Activated CD4-positive, alpha-beta T cell treated with anti-CD3 and anti-CD28 coated beads, Interleukin-2, amount 10 ng/mL, durations not matched to agents 24 days and 14 days (primary cell): ENCODE data around the gene CUX1. TPM values are rescaled to one million over a fixed set of nuclear protein-coding genes. Genes with fewer than 3 reads are reported as not detected.
"Not testable (repeated sequence)": the region's sequence is repeated elsewhere in the genome, so short reads cannot be mapped to it uniquely, and the experiment has no call there.

ENCODE experiments used
- DNase-seq: peaks from one replicate; pipeline ENCODE4 v3.0.0; 2022
- H3K27ac Mint-ChIP-seq: one replicate; pipeline ENCODE4 v1.8.0; 2022; ENCODE audit warnings: mild to moderate bottlenecking, mixed read lengths
- H3K27me3 Mint-ChIP-seq: one replicate; pipeline ENCODE4 v1.8.0; 2022; ENCODE audit warnings: mixed read lengths
- H3K36me3 Mint-ChIP-seq: one replicate; pipeline ENCODE4 v1.8.0; 2022; ENCODE audit warnings: low read depth, mild to moderate bottlenecking, mixed read lengths
- H3K4me1 Mint-ChIP-seq: one replicate; pipeline ENCODE4 v1.8.0; 2021; ENCODE audit warnings: mixed read lengths
- H3K4me3 Mint-ChIP-seq: one replicate; pipeline ENCODE4 v1.8.0; 2022; ENCODE audit warnings: mild to moderate bottlenecking, moderate library complexity, mixed read lengths
- H3K9me3 Mint-ChIP-seq: one replicate; pipeline ENCODE4 v1.8.0; 2021; ENCODE audit warnings: mixed read lengths
- intact Hi-C: fragments of 100-400 bp; cut with micrococcal nuclease; formaldehyde crosslinking; loops from one replicate; pipeline ENCODE4 v1.15.1; 2023
- total RNA-seq: library from RNA; stranded (reverse); gene quantifications from 2 replicates; pipeline ENCODE4 v1.2.3, GENCODE V29; 2022

The CUX1 gene
- total RNA-seq, 1 donor from 2014 or later, result 31.5 TPM

GRCh38 chr7:101843293-101844271, 26.2 kb downstream of the CUX1 start:
- Mint-ChIP-seq H3K27me3 (no peaks in the 10 kb centered on the region), H3K9me3 (peaks cover 3% of the 10 kb centered on the region), H3K36me3 (peaks cover 2% of the 10 kb centered on the region), H3K4me3 (no peak overlapping the region), H3K27ac (no peak overlapping the region), H3K4me1 (peaks cover 4% of the 10 kb centered on the region)
- intact Hi-C loops, result no loop called here
- DNase-seq, result no peak

- no peak overlapping the region for H3K27ac Mint-ChIP-seq
- no peaks in the 10 kb centered on the region for H3K27me3 Mint-ChIP-seq
- intact Hi-C loops, result no loop called here
- H3K4me1 Mint-ChIP-seq, result peaks cover 4% of the 10 kb centered on the region
- no peak overlapping the region for H3K4me3 Mint-ChIP-seq
- peaks cover 3% of the 10 kb centered on the region for H3K9me3 Mint-ChIP-seq
- no peak for DNase-seq
- H3K36me3 Mint-ChIP-seq, result peaks cover 2% of the 10 kb centered on the region
Measured at GRCh38 chr7:101845974-101846373, 28.5 kb downstream of the CUX1 start.

GRCh38 chr7:101846800-101847538, 29.5 kb downstream of the CUX1 start:
- no peak for DNase-seq

GRCh38 chr7:101848208-101848951, 31.0 kb downstream of the CUX1 start:
- intact Hi-C loops, result no loop called here
- no peaks in the 10 kb centered on the region for H3K27me3 Mint-ChIP-seq
- peaks cover 2% of the 10 kb centered on the region for H3K36me3 Mint-ChIP-seq
- no peak overlapping the region for H3K4me3 Mint-ChIP-seq
- DNase-seq, result no peak
- H3K27ac Mint-ChIP-seq, result no peak overlapping the region
- peaks cover 4% of the 10 kb centered on the region for H3K4me1 Mint-ChIP-seq
- peaks cover 3% of the 10 kb centered on the region for H3K9me3 Mint-ChIP-seq

More at GRCh38 chr7:101846800-101847538, 29.5 kb downstream of the CUX1 start:
- Mint-ChIP-seq H3K27ac (no peak overlapping the region), H3K27me3 (no peaks in the 10 kb centered on the region), H3K36me3 (peaks cover 2% of the 10 kb centered on the region), H3K4me1 (peaks cover 4% of the 10 kb centered on the region), H3K9me3 (peaks cover 3% of the 10 kb centered on the region), H3K4me3 (no peak overlapping the region)
- intact Hi-C loops, result no loop called here

- H3K27me3 Mint-ChIP-seq, H3K4me3 Mint-ChIP-seq, DNase-seq, H3K4me1 Mint-ChIP-seq, H3K27ac Mint-ChIP-seq, H3K9me3 Mint-ChIP-seq, H3K36me3 Mint-ChIP-seq, intact Hi-C loops: not testable (repeated sequence)
Measured at GRCh38 chr7:101849314-101849713, 31.9 kb downstream of the CUX1 start.

- DNase-seq, H3K9me3 Mint-ChIP-seq, H3K36me3 Mint-ChIP-seq, H3K27me3 Mint-ChIP-seq, H3K4me3 Mint-ChIP-seq, H3K27ac Mint-ChIP-seq, intact Hi-C loops: not testable (repeated sequence)
- H3K4me1 Mint-ChIP-seq, result peaks cover 26% of the 10 kb centered on the region
Measured at GRCh38 chr7:101852364-101852763, 34.9 kb downstream of the CUX1 start.

- Mint-ChIP-seq H3K4me1 (peaks cover 28% of the 10 kb centered on the region), H3K9me3 (no peaks in the 10 kb centered on the region), H3K4me3 (no peak overlapping the region), H3K27ac (no peak overlapping the region), H3K36me3 (no peaks in the 10 kb centered on the region), H3K27me3 (no peaks in the 10 kb centered on the region)
- intact Hi-C loops, result no loop called here
- no peak for DNase-seq
Measured at GRCh38 chr7:101853684-101854083, 36.3 kb downstream of the CUX1 start.

- Mint-ChIP-seq H3K36me3 (no peaks in the 10 kb centered on the region), H3K9me3 (no peaks in the 10 kb centered on the region), H3K4me3 (no peak overlapping the region), H3K4me1 (peaks cover 28% of the 10 kb centered on the region), H3K27me3 (no peaks in the 10 kb centered on the region), H3K27ac (no peak overlapping the region)
- intact Hi-C loops, result no loop called here
- DNase-seq, result no peak
Measured at GRCh38 chr7:101854084-101854865, 36.8 kb downstream of the CUX1 start.

GRCh38 chr7:101856473-101857357, 39.3 kb downstream of the CUX1 start:
- no peaks in the 10 kb centered on the region for H3K27me3 Mint-ChIP-seq
- no peaks in the 10 kb centered on the region for H3K9me3 Mint-ChIP-seq
- H3K27ac Mint-ChIP-seq, result peak overlapping the region; percentile 97
- peak overlapping the region; percentile 90 for H3K4me3 Mint-ChIP-seq
- intact Hi-C loops, result loop anchor here (1.0 to 5.0 kb wide), 3 partner anchors 41 to 168 kb away; no protein-coding TSS in a partner anchor
- peaks cover 28% of the 10 kb centered on the region for H3K4me1 Mint-ChIP-seq
- no peaks in the 10 kb centered on the region for H3K36me3 Mint-ChIP-seq
- peak; percentile 93 for DNase-seq

- intact Hi-C loops, result loop anchor here (5.0 kb wide), 1 partner anchor 115 kb away; no protein-coding TSS in a partner anchor
- no peaks in the 10 kb centered on the region for H3K27me3 Mint-ChIP-seq
- no peaks in the 10 kb centered on the region for H3K36me3 Mint-ChIP-seq
- H3K4me3 Mint-ChIP-seq, result peak overlapping the region; percentile 90
- peak overlapping the region; percentile 97 for H3K27ac Mint-ChIP-seq
- DNase-seq, result no peak
- H3K4me1 Mint-ChIP-seq, result peaks cover 28% of the 10 kb centered on the region
- H3K9me3 Mint-ChIP-seq, result no peaks in the 10 kb centered on the region
Measured at GRCh38 chr7:101857358-101857811, 40.0 kb downstream of the CUX1 start.

- H3K4me3 Mint-ChIP-seq, result peak overlapping the region; percentile 23
- no peaks in the 10 kb centered on the region for H3K9me3 Mint-ChIP-seq
- H3K36me3 Mint-ChIP-seq, result no peaks in the 10 kb centered on the region
- intact Hi-C loops, result loop anchor here (5.0 kb wide), 1 partner anchor 116 kb away; no protein-coding TSS in a partner anchor
- H3K27me3 Mint-ChIP-seq, result no peaks in the 10 kb centered on the region
- no peak overlapping the region for H3K27ac Mint-ChIP-seq
- peaks cover 28% of the 10 kb centered on the region for H3K4me1 Mint-ChIP-seq
- DNase-seq, result no peak
Measured at GRCh38 chr7:101858437-101859385, 41.3 kb downstream of the CUX1 start.
